Tibial artery (tissue), 4 donors: Measurements from ENCODE around the gene POLE.

Experiments
- DNase-seq, 2 donors: peaks; one replicate each; pipeline ENCODE4 v3.0.0-alpha.2; 2019
- H3K27ac ChIP-seq, 2 donors: fragments of 200-600 bp; sonication (generic) in 1 of 2; 1 replicate in 1 of 2; 2 replicates in 1 of 2; pipeline ENCODE4 v1.5.1; 2018 to 2019; ENCODE audit warnings: mild to moderate bottlenecking in 1 of 2
- H3K27me3 ChIP-seq, 2 donors: fragments of 200-600 bp; sonication (generic) in 1 of 2; one replicate each; pipeline versions ENCODE4 v1.5.1 to v1.6.0; 2016 to 2019
- H3K36me3 ChIP-seq, 3 donors: fragments of 200-600 bp; sonication (generic) in 2 of 3; one replicate each; pipeline ENCODE4 v1.5.1; 2016 to 2019; ENCODE audit warnings: mild to moderate bottlenecking in 2 of 3
- H3K4me1 ChIP-seq, 4 donors: fragments of 200-600 bp; sonication (generic) in 2 of 4; 1 replicate in 3 of 4; 2 replicates in 1 of 4; pipeline ENCODE4 v1.5.1; 2016 to 2019
- H3K4me3 ChIP-seq, 2 donors: fragments of 200-600 bp; sonication (generic) in 1 of 2; 1 replicate in 1 of 2; 2 replicates in 1 of 2; pipeline ENCODE4 v1.5.1; 2018 to 2019; ENCODE audit warnings: mild to moderate bottlenecking in 2 of 2
- H3K9me3 ChIP-seq, 3 donors: fragments of 200-600 bp; sonication (generic) in 1 of 3; one replicate each; pipeline ENCODE4 v1.5.1; 2016 to 2019
- CTCF ChIP-seq, 2 experiments: fragments of 200-600 bp in 1 of 2; fragments of 450-650 bp in 1 of 2; IDR thresholded peaks; one replicate each; pipeline ENCODE4 v1.5.1; 2017 to 2019; ENCODE audit warnings: antibody characterized with exemption in 2 of 2, mild to moderate bottlenecking in 1 of 2, moderate library complexity in 1 of 2
- intact Hi-C: fragments of 100-400 bp; cut with DNase I; formaldehyde crosslinking; loops from one replicate; pipeline ENCODE4 v1.15.0; 2023; ENCODE audit warnings: low total_unique reads

The POLE gene, protein sequence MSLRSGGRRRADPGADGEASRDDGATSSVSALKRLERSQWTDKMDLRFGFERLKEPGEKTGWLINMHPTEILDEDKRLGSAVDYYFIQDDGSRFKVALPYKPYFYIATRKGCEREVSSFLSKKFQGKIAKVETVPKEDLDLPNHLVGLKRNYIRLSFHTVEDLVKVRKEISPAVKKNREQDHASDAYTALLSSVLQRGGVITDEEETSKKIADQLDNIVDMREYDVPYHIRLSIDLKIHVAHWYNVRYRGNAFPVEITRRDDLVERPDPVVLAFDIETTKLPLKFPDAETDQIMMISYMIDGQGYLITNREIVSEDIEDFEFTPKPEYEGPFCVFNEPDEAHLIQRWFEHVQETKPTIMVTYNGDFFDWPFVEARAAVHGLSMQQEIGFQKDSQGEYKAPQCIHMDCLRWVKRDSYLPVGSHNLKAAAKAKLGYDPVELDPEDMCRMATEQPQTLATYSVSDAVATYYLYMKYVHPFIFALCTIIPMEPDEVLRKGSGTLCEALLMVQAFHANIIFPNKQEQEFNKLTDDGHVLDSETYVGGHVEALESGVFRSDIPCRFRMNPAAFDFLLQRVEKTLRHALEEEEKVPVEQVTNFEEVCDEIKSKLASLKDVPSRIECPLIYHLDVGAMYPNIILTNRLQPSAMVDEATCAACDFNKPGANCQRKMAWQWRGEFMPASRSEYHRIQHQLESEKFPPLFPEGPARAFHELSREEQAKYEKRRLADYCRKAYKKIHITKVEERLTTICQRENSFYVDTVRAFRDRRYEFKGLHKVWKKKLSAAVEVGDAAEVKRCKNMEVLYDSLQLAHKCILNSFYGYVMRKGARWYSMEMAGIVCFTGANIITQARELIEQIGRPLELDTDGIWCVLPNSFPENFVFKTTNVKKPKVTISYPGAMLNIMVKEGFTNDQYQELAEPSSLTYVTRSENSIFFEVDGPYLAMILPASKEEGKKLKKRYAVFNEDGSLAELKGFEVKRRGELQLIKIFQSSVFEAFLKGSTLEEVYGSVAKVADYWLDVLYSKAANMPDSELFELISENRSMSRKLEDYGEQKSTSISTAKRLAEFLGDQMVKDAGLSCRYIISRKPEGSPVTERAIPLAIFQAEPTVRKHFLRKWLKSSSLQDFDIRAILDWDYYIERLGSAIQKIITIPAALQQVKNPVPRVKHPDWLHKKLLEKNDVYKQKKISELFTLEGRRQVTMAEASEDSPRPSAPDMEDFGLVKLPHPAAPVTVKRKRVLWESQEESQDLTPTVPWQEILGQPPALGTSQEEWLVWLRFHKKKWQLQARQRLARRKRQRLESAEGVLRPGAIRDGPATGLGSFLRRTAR (N-terminal part only)

GRCh38 chr12:132687211-132688164, at the start of gene POLE, which contains the start of gene PXMP2:
Gene POLE (minus strand): TSS chr12:132687342. CDS start chr12:132687315, 27 bp downstream.
Gene PXMP2 (plus strand): TSS chr12:132687587. CDS start chr12:132687671, 84 bp downstream.
- intact Hi-C loops, result loop anchor here (2.0 to 10.0 kb wide), 2 partner anchors 23 to 137 kb away; partner anchors contain the start of genes GOLGA3 and PGAM5
- DNase-seq, result peak; percentile 95 to 98
- H3K4me1 ChIP-seq, result peaks cover 0 to 26% (median 14%) of the 10 kb centered on the region in 4 donors
- no peaks in the 10 kb centered on the region for H3K9me3 ChIP-seq
- peak within 1 kb of the TSS; percentile 93 to 95 for H3K4me3 ChIP-seq
- H3K27me3 ChIP-seq, result no peaks in the 10 kb centered on the region
- TF ChIP-seq CTCF (IDR thresholded peaks at IDR 0.05), result peak in 1 of 2 experiments; percentile 6
- H3K36me3 ChIP-seq, result peaks cover 0 to 10% (median 0%) of the 10 kb centered on the region in 3 donors
- H3K27ac ChIP-seq, result peak within 1 kb of the TSS; percentile 79 to 81

DNA sequence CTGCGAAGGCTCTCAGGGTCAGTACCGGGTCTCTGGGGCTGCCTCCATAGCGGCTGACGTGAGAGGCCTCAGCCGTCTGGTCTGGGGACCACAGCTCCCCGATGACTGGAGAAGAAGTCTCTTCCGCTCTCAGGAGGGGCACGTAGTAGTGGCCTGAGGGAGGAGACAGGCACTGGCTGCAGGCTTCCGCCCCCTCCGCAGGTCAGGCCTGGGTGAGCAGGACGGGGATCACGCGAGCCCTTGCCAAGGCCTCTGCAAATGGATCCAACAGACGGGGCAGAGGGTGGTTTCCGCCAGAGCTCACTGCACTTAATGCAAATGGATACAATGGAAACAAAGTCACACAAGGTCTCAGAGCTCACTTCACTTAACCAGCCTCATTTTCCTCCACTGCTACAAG, 49.8 kb upstream of the POLE start:
- H3K4me3 ChIP-seq, result no peak overlapping the region
- DNase-seq, result no peak
- intact Hi-C loops, result no loop called here
- no peak for TF ChIP-seq CTCF (IDR thresholded peaks at IDR 0.05)
- H3K4me1 ChIP-seq, result no peaks in the 10 kb centered on the region
- H3K36me3 ChIP-seq, result peaks cover 85 to 100% (median 98%) of the 10 kb centered on the region in 3 donors
- no peaks in the 10 kb centered on the region for H3K27me3 ChIP-seq
- H3K27ac ChIP-seq, result no peak overlapping the region
- H3K9me3 ChIP-seq, result no peaks in the 10 kb centered on the region

DNA sequence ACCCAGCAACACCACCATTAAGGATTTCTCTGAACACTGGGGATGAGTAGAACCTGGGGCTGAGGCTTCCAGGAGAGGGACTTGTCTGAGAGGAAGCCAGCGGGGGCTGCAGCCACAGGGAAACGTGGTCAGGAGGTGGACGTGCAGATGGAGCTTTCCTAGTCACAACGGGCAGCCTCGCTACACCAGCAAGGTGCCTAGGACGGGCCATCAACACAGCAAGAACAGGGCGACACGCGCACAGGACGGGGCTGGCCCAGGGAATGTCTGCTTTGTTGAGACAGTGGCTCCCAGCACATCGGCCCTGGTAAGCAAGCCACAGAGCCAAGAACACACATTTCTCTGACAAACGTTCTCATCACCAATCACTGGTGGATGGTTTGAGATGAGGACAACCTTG, 49.2 kb upstream of the POLE start:
- peaks cover 85 to 100% (median 98%) of the 10 kb centered on the region in 3 donors for H3K36me3 ChIP-seq
- H3K4me1 ChIP-seq, result no peaks in the 10 kb centered on the region
- H3K4me3 ChIP-seq, result no peak overlapping the region
- H3K27me3 ChIP-seq, result no peaks in the 10 kb centered on the region
- intact Hi-C loops, result no loop called here
- TF ChIP-seq CTCF (IDR thresholded peaks at IDR 0.05), result no peak
- no peak for DNase-seq
- no peak overlapping the region for H3K27ac ChIP-seq
- H3K9me3 ChIP-seq, result no peaks in the 10 kb centered on the region

DNA sequence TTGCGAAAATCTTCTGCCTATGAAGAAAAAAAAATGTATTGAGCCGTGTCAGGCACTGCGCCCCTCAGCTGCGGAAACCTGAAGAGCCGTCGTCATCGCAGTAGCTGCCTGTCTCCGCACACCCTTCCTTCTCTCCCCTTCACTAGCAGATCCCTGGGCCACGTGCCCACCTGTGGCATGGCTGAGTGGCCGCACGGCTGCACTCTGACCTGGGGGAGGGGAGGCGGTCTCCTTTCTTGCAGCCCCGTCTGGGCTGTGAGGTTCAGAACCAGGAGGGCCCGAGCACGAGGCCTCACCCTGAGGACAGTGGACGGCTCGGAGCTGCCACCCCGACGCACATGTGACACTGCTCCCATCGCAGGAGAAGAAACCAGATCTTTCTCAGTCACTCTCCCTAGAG, 48.4 kb upstream of the POLE start:
- H3K27ac ChIP-seq, result no peak overlapping the region
- no peak for DNase-seq

More for the DNA sequence above, 48.4 kb upstream of the POLE start:
- no peak for TF ChIP-seq CTCF (IDR thresholded peaks at IDR 0.05)
- Histone ChIP-seq H3K4me1 (no peaks in the 10 kb centered on the region), H3K9me3 (no peaks in the 10 kb centered on the region), H3K36me3 (peaks cover 84 to 100% (median 97%) of the 10 kb centered on the region in 3 donors), H3K4me3 (no peak overlapping the region), H3K27me3 (no peaks in the 10 kb centered on the region)
- intact Hi-C loops, result no loop called here
